C1 segment of cervical spinal cord (tissue), 14 donors: ENCODE data around the gene INTS2.
"Not testable (repeated sequence)": the region's sequence is repeated elsewhere in the genome, so short reads cannot be mapped to it uniquely, and the experiment has no call there.

ENCODE experiments used
- DNase-seq, 14 donors: peaks; one replicate each; lab custom pipeline; 2025; lab: John Stamatoyannopoulos, UW

INTS2 gene

DNA sequence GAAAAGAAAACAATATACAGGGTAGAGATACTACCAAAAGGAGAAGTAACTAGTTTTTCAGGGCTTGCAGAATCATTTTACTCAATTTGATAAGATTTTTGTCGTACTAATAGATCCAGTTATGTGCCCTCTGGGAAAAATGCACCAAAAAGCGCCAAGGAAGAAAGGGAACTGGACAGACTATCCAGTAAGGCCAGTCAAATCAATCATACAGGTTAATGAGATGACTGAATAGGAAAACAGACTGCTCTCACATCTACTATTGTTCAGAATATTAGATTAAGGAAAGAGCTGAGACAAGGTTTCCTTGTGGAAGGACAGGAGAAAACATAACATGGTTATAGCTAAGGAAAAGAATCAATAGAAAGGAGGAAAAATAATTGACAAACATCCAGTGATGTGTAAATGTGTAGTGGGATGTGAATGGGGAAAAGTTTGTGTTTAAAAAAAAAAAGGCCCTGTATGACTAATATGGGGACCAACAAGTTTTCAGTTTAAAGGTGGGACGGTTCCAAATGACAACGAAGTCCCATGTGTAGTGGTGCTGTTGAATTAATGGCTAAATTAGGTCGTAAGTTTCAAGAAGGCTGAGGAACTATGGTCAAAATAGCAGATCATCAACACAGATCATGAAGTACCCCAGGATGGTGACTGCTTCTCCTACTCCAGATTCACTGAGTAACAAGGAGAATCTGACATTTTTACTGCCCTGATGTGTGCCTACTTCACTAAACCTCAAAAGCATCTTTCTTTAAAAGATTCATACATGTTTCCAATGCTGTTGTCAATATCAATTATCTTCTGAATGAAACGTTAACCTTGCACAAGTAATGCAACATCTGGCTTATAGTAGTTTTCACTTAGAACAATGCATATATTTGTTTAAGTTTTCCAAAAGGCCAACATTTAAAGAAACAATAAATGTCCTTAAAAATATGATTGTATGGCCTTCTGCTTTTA lies 105.2 kb downstream of the INTS2 start:
- DNase-seq = no peak

- DNase-seq = no peak
Observed at GRCh38 chr17:61821655-61822054, 106.1 kb downstream of the INTS2 start.

GRCh38 chr17:61819265-61819664 lies 108.5 kb downstream of the INTS2 start:
- not testable (repeated sequence) for DNase-seq

- no peak for DNase-seq
Observed at GRCh38 chr17:61818225-61818624, 109.6 kb downstream of the INTS2 start.

DNA sequence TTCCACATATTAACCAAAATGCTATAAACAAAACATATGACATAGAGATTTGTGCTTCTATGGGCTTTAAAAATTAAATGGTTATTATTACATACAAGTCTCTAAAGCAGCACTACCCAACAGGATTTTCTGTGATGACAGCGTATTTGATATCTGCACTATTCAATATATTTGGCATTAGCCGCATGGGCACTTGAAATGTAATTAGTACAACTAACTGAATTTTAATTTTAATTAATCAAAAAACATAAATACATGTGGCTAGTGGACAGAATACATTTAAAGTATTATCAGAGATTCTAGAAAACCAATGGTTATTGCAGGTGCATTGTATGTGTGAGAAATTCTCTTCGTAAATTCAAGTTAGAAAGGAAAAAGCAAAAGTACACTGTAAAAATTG lies 110.3 kb downstream of the INTS2 start:
- no peak for DNase-seq

DNA sequence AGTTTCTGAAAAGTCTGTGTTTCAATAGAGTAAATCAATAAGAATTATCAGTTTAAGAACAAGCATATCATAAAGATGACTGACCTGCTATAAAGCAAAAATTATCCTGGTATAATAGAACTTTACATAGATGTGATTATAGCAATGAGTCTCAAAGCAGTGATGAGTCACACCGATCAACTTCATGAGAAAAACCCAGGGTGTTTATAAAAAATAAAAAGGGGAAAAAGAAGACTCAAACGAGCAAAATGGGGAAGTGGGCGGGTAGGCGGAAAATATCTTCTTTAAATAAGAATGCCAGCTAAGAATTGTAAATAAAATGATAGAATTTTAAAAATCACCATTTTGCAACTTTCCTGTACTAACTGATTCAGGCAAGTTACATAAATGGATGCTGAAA lies 111.2 kb downstream of the INTS2 start:
- no peak for DNase-seq

DNA sequence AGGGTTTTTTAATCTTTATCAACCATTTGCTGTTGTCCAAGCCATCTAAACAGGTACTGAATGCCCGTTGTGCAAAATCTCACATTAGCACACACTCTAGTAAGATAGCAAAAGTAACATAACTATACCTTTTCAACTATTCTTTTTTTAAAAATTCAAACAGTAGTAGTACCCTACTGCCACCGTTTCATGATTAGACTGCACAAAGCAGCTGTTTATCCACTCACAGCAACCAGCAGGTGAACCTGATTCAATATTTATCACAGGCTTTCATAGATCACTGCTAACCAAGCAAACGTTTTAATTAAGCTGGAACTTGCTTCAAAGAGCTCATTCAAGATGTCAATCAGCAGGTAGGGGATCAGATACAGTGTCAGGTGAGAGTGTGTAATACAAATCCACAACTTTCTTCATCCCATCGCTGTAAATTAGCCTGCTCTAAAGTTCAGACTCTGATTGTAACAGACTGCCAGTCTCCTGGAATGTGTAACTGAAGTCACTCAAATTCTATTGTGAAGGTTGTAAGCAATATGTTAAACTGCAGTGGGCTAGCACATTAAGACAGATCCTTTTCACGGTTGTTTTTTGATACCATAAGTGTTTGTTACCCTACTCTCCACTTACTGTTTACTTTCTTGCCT lies 111.8 kb downstream of the INTS2 start:
- no peak for DNase-seq
